NOMO-1 treated with dmso at 0.1 percent for 144 hours (cell line): ENCODE data around the gene CCL22.
"Not testable (repeated sequence)": the region's sequence is repeated elsewhere in the genome, so short reads cannot be mapped to it uniquely, and the experiment has no call there.

ENCODE experiments used
- DNase-seq: peaks from one replicate; lab custom pipeline; 2025; ENCODE audit not compliant: unreplicated experiment; lab: John Stamatoyannopoulos, UW

CCL22 gene

DNA sequence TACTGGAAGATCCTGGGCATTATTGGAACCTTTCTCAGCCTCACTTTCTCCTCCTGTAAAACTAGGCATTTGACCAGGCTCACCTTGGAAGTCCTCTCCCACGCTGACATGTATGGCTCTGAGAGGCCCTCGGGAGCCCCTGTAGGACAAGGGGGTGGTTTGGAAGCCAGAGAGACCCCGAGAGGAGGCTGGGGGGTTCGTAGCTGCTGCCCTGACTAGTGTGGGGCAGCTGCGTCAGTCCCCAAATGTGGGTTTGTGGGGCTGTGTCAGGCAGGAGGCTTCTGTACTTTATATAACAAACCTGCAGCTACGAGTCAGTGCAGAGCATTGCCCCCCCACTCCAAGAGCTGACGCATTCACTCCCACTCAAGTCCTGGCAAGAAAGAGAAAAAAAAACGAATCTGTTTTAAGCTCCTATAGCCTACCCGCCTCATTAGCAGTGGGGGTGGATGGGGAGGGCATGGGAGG, 15.5 kb downstream of the CCL22 start:
- no peak for DNase-seq

- DNase-seq = not testable (repeated sequence)
These were observed 16.4 kb downstream of the CCL22 start for GRCh38 chr16:57374925-57375465.

- DNase-seq = no peak
These were observed 17.8 kb downstream of the CCL22 start for GRCh38 chr16:57376313-57376818.

- no peak for DNase-seq
These were observed 18.7 kb downstream of the CCL22 start for GRCh38 chr16:57377080-57377841.

DNA sequence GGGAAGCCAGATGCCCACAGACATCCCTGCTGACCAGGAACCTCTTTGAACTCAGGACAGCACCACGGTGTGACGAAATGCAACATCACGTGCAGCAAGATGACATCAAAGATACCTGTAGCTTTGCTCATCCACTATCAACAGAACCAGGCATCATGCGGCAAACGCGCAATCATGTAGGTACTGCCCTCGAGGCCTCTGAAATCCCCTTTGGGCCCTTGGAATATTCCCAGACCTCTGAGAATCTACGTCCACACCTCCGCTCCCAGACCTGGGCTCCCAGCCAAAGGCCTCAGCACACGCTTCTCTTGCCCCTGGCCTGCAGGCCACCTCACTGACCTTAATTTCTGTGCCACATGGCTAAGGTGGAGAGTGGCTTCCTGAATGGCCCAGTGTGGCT, 21.0 kb downstream of the CCL22 start:
- DNase-seq = no peak

DNA sequence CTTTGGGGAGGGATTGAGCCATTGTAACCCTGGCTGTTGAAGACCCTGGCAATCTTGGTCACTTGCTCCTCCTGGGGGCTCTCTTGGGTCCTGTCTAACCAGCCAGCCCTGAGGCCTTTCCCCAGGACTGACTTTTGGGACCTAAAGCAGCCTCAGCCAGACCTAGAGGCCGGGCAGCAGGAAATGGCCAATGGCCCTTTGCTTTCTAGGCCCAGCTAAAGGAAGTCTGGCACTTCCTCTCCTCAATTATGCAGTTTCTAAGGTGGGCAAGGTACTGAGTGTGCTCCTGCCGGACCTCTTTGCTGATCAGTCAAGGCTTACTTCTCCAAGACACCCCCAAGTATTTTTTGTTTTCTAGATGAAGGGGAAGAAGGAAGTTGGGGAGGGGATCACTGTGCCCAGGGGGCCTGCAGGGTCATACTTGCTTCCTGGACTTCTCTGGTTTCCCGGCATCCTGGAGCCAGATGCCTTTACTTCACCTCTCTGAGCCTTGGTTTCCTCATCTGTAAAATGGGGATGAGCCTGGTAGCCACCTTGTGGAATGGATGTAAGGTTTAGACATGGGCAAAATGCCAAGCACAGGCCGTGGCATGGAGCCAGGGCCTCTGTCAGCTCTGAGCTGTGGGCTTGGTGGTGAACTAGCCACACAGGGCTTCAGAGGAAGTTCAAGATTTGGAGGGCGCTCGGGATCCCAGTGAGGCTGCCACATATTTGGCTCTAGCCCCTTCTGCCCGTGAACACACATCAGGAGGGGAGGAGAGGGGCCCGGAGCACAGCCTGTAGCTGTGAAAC, 22.3 kb downstream of the CCL22 start:
- DNase-seq = no peak

- no peak for DNase-seq
These were observed 23.4 kb downstream of the CCL22 start for GRCh38 chr16:57381791-57382534.

DNA sequence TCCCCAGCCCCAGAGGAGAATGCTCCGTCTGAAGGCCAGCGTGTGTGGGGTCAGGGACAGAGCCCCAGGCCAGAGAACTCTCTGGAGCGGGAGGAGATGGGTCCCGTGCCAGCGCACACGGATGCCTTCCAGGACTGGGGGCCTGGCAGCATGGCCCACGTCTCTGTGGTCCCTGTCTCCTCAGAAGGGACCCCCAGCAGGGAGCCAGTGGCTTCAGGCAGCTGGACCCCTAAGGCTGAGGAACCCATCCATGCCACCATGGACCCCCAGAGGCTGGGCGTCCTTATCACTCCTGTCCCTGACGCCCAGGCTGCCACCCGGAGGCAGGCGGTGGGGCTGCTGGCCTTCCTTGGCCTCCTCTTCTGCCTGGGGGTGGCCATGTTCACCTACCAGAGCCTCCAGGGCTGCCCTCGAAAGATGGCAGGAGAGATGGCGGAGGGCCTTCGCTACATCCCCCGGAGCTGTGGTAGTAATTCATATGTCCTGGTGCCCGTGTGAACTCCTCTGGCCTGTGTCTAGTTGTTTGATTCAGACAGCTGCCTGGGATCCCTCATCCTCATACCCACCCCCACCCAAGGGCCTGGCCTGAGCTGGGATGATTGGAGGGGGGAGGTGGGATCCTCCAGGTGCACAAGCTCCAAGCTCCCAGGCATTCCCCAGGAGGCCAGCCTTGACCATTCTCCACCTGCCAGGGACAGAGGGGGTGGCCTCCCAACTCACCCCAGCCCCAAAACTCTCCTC, 24.1 kb downstream of the CCL22 start:
- DNase-seq = no peak

DNA sequence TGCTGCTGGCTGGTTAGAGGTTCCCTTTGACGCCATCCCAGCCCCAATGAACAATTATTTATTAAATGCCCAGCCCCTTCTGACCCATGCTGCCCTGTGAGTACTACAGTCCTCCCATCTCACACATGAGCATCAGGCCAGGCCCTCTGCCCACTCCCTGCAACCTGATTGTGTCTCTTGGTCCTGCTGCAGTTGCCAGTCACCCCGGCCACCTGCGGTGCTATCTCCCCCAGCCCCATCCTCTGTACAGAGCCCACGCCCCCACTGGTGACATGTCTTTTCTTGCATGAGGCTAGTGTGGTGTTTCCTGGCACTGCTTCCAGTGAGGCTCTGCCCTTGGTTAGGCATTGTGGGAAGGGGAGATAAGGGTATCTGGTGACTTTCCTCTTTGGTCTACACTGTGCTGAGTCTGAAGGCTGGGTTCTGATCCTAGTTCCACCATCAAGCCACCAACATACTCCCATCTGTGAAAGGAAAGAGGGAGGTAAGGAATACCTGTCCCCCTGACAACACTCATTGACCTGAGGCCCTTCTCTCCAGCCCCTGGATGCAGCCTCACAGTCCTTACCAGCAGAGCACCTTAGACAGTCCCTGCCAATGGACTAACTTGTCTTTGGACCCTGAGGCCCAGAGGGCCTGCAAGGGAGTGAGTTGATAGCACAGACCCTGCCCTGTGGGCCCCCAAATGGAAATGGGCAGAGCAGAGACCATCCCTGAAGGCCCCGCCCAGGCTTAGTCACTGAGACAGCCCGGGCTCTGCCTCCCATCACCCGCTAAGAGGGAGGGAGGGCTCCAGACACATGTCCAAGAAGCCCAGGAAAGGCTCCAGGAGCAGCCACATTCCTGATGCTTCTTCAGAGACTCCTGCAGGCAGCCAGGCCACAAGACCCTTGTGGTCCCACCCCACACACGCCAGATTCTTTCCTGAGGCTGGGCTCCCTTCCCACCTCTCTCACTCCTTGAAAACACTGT, 25.0 kb downstream of the CCL22 start:
- no peak for DNase-seq

DNA sequence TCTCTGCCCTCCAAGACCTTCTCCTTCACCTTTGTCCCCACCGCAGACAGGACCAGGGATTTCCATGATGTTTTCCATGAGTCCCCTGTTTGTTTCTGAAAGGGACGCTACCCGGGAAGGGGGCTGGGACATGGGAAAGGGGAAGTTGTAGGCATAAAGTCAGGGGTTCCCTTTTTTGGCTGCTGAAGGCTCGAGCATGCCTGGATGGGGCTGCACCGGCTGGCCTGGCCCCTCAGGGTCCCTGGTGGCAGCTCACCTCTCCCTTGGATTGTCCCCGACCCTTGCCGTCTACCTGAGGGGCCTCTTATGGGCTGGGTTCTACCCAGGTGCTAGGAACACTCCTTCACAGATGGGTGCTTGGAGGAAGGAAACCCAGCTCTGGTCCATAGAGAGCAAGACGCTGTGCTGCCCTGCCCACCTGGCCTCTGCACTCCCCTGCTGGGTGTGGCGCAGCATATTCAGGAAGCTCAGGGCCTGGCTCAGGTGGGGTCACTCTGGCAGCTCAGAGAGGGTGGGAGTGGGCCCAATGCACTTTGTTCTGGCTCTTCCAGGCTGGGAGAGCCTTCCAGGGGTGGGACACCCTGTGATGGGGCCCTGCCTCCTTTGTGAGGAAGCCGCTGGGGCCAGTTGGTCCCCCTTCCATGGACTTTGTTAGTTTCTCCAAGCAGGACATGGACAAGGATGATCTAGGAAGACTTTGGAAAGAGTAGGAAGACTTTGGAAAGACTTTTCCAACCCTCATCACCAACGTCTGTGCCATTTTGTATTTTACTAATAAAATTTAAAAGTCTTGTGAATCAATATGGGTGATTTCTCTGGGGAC, 25.9 kb downstream of the CCL22 start:
- peak; percentile 49 for DNase-seq

GRCh38 chr16:57385083-57385482, 26.5 kb downstream of the CCL22 start:
- no peak for DNase-seq

DNA sequence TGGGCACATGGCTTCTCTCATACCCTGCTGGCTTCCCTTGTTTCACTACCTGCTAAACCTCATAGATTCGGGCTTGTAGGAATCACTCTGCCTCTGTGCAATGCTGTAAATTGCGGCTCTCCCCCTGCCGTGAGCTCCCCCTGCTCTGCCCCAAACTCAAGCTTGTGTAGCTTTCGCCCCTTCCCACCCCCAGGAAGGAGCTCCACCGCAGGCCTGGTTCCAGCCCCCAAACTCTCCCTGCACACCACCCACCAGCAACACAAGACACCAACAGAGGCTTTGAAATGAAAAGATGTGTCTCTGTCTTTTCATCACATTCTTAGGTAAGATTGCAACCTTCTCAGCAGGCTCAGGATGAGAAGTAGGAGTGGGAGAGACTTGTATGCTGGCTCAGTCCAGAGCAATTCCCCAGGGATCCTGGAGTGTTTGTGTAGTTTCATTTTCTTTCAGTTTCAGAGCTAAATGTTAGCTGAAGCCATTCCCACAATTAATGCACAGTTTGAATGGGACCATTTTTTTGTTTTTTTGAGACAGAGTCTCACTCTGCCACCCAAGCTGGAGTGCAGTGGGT, 27.9 kb downstream of the CCL22 start:
- no peak for DNase-seq

DNA sequence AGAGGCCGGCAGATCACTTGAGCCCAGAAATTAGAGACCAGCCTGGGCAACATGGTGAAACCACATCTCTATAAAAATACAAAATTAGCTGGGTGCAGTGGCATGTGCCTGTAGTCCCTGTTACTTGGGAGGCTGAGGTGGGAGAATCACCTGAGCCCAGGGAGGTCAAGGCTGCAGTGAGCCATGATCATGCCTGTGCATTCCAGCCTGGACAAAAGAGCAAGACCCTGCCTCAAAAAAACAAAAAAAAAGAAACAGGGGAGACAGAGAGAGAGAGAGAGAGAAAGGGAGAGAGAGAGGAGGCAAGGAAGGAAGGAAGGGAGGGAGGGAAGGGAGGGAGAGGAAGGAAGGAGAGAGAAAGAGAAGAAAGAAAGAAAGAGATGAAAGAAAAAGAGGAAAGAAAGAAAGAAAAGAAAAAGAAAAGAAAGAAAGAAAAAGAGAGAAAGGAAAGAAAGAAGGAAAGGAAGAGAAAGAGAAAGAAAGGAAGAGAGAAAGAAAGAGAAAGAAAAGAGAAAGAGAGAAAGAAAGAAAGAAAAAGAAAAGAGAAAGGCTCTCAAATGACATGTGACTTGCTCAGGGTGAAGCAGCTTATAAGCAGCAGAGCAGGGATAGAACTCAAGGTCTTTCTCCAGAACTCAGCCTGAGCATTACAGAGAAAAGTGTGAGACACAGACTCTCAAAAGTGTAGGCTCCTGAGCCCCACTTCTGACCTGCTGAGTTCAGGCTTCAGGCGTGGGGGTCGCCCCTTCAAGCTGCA, 29.2 kb downstream of the CCL22 start:
- no peak for DNase-seq

GRCh38 chr16:57388359-57389086, 29.9 kb downstream of the CCL22 start:
- DNase-seq = no peak

DNA sequence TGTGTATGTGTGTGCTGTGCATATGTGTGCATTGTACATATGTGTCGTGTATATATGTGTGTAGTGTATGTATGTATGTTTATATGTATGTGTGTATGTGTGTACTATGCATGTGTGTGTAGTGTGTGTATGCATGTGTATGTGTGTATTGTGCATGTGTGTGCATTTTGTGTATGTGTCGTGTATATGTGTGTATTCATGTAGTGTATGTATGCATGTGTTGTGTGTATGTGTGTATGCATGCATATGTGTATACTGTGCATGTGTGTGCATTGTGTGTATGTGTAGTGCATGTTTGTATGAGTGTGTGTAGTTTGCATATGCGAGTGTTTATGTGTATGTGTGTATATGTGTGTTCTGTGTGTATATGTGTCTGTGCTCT, 30.5 kb downstream of the CCL22 start:
- DNase-seq = no peak

- no peak for DNase-seq
These were observed 32.2 kb downstream of the CCL22 start for GRCh38 chr16:57390636-57391295.
